CD4-positive, alpha-beta T cell (primary cell): ENCODE data around the gene ITPRIPL1. TPM values are rescaled to one million over a fixed set of nuclear protein-coding genes. Genes with fewer than 3 reads are reported as not detected.
A peak's percentile ranks its signal among the peaks of the same experiment; 100 is the strongest.

Experiments used
- ATAC-seq: fragments of 200-7000 bp; cut with Tn5 transposase; one replicate; pipeline ENCODE4 v1.10.0; 2022; ENCODE audit warnings: mild to moderate bottlenecking; ENCODE audit not compliant: poor library complexity
- CTCF ChIA-PET: fragments of 350-600 bp; sonication (Branson Sonifier 250); formaldehyde crosslinking; loops from one replicate; lab custom pipeline; 2021; ENCODE audit warnings: antibody characterized with exemption, inconsistent platforms; lab: Charles Lee
- POLR2A ChIA-PET: fragments of 350-600 bp; sonication (Branson Sonifier 250); formaldehyde crosslinking; loops from one replicate; lab custom pipeline; 2021; ENCODE audit warnings: antibody characterized with exemption, inconsistent platforms; lab: Charles Lee
- DNase-seq, 14 experiments: peaks; one replicate each; pipeline ENCODE4 v3.0.0-alpha.2; 2013 to 2020; ENCODE audit warnings: mixed read lengths in 2 of 14
- H3K27ac ChIP-seq, 2 donors: one replicate each; pipeline versions ENCODE4 v1.5.1 to v1.7.0; 2013; ENCODE audit warnings: low read length in 2 of 2, low read depth in 1 of 2, mild to moderate bottlenecking in 1 of 2
- H3K27me3 ChIP-seq, 2 experiments: 1 replicate in 1 of 2; 2 replicates in 1 of 2; pipeline versions ENCODE4 v1.6.1 to v1.7.0; 2013; ENCODE audit warnings: low read length in 2 of 2, control low read depth in 1 of 2, mild to moderate bottlenecking in 1 of 2, moderate library complexity in 1 of 2; ENCODE audit not compliant: insufficient read depth in 2 of 2, control insufficient read depth in 1 of 2
- H3K36me3 ChIP-seq: one replicate; pipeline ENCODE4 v1.6.1; 2013; ENCODE audit warnings: low read length, control low read depth; ENCODE audit not compliant: insufficient read depth
- H3K4me1 ChIP-seq: one replicate; pipeline ENCODE4 v1.6.1; 2013; ENCODE audit warnings: low read length, control low read depth; ENCODE audit not compliant: insufficient read depth
- H3K4me3 ChIP-seq: one replicate; pipeline ENCODE4 v1.5.1; 2013; ENCODE audit warnings: mild to moderate bottlenecking, low read length, moderate library complexity
- H3K9me3 ChIP-seq, 2 experiments: 1 replicate in 1 of 2; 2 replicates in 1 of 2; pipeline versions ENCODE4 v1.6.1 to v1.7.0; 2013; ENCODE audit warnings: low read length in 2 of 2, mild to moderate bottlenecking in 2 of 2, control low read depth in 1 of 2, moderate library complexity in 1 of 2; ENCODE audit not compliant: control insufficient read depth in 1 of 2, insufficient read depth in 1 of 2
- H3K27ac Mint-ChIP-seq: one replicate; pipeline ENCODE4 v1.8.0; 2020; ENCODE audit warnings: mixed read lengths
- H3K27me3 Mint-ChIP-seq: one replicate; pipeline ENCODE4 v1.8.0; 2021; ENCODE audit warnings: mixed read lengths
- H3K36me3 Mint-ChIP-seq: one replicate; pipeline ENCODE4 v1.8.0; 2021; ENCODE audit warnings: low read depth, mixed read lengths
- H3K4me1 Mint-ChIP-seq: one replicate; pipeline ENCODE4 v1.8.0; 2021; ENCODE audit warnings: low read depth, mixed read lengths
- H3K4me3 Mint-ChIP-seq: one replicate; pipeline ENCODE4 v1.8.0; 2020; ENCODE audit warnings: mild to moderate bottlenecking, mixed read lengths
- H3K9me3 Mint-ChIP-seq: one replicate; pipeline ENCODE4 v1.8.0; 2020; ENCODE audit warnings: mixed read lengths
- CTCF ChIP-seq: fragments of 200-600 bp; IDR thresholded peaks from one replicate; pipeline ENCODE4 v1.8.0; 2022; ENCODE audit warnings: antibody characterized with exemption, mild to moderate bottlenecking
- intact Hi-C, 2 experiments: fragments of 100-400 bp; cut with DNase I in 1 of 2; cut with micrococcal nuclease in 1 of 2; formaldehyde crosslinking; loops; one replicate each; pipeline versions ENCODE4 v1.15.1 to v1.9.0; 2023 to 2025; cut with DNase I, micrococcal nuclease
- total RNA-seq, 174 experiments: library from RNA in 2 of 174; stranded (reverse) in 2 of 174; gene quantifications; one replicate each; pipeline ENCODE4 v1.2.3 and lab custom pipeline; 2021 to 2026

ITPRIPL1 gene
- total RNA-seq, 2 experiments from 2014 or later, result 5.1 to 5.7 TPM

DNA sequence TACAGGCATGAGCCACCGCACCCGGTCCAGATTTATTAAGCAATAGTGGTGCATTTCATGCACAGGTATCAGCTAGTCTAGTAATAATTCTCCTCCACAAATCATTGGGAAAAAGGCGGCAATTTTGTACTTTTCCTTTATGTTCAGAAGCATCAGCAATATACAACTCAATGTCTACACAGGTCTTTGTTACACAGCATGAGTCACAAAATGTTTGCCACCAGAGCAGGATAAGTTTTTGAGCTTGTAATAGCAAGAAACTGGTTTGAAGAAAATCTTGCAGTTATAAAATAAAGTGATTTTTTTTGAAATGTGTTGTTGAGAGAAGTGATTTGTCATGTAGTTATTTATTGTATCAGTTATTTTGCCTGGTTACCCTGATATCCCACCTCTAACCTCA is 4.8 kb upstream of the ITPRIPL1 start:
- no peak for TF ChIP-seq CTCF
- Mint-ChIP-seq H3K9me3 (no peaks in the 10 kb centered on the region), H3K27ac (peak overlapping the region; percentile 16), H3K36me3 (no peaks in the 10 kb centered on the region), H3K27me3 (peaks cover 3% of the 10 kb centered on the region), H3K4me1 (peaks cover 46% of the 10 kb centered on the region), H3K4me3 (peak overlapping the region; percentile 84)
- ATAC-seq (no peak), DNase-seq (no peak)
- Histone ChIP-seq H3K4me1 (peaks cover 64% of the 10 kb centered on the region), H3K9me3 (no peaks in the 10 kb centered on the region), H3K27ac (no peak overlapping the region), H3K27me3 (no peaks in the 10 kb centered on the region), H3K4me3 (peak overlapping the region; percentile 92), H3K36me3 (no peaks in the 10 kb centered on the region)
- CTCF ChIA-PET, result interaction anchor here (2.0 to 3.6 kb wide), 2 partner anchors 24 to 87 kb away, joined by 7 to 18 read pairs; no protein-coding TSS in a partner anchor
- POLR2A ChIA-PET, result interaction anchor here (0.7 to 7.1 kb wide), 6 partner anchors 15 to 112 kb away, joined by 3 to 59 read pairs (median 6); partner anchors contain the start of genes NCAPH, SNRNP200 and STARD7
- intact Hi-C loops, result loop anchor here in 1 of 2 experiments (10.0 kb wide), 1 partner anchor 116 kb away; the partner anchor contains the start of gene STARD7

DNA sequence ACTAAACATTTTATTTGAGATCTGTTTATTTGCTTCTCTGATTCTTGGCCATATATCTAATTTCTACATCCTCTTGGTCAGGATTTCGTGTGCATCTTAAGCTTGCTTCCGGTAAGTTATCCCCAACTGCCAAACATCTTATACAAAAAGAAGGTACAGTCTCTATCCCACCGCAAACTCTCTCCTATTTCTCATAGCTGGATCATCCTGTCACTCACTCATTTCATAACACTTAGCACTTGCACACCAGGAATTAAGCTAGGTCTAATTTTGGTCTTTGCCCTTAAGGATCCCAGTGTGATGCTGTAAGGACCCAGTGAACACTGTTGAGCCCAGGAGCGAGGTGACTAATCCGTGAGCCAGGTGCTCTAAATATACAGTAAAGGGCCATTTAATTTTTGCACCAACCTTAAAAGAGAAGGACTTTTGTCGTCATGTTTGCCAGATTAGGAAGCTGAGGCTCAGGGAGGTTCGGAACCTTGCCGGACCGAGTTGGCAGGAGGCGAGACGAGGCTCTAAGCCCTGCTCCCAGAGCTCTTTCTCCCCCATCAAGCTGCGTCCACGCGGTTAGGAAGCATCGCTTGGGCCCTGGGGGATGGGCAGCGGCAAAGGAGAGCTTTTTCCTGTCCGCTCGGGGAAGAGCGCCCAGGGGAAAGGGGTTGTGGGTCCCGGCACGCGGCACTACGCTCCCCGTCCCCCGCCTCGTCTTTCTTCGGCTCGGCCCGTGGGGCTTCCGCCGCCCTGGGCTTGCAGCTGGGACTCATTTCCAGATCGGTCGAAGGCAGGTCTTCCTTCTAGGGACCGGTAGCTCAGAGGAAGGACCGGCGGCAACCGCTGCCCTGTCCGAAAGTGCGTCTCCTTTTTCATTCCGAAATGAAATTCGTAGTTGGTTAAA is 4.1 kb upstream of the ITPRIPL1 start:
- POLR2A ChIA-PET, result interaction anchor here (0.8 to 7.1 kb wide), 10 partner anchors 9 to 217 kb away, joined by 3 to 59 read pairs (median 4); partner anchors contain the start of genes NCAPH, SNRNP200 and STARD7
- peak overlapping the region in 1 of 2 donors; percentile 63 for H3K27ac ChIP-seq
- no peaks in the 10 kb centered on the region for H3K27me3 ChIP-seq
- intact Hi-C loops, result loop anchor here (1.0 to 10.0 kb wide), 2 partner anchors 16 to 116 kb away; partner anchors contain the start of genes SNRNP200 (in 1 of the 2) and STARD7 (in 1 of the 2)
- CTCF ChIA-PET, result interaction anchor here (0.9 to 3.6 kb wide), 4 partner anchors 16 to 211 kb away, joined by 4 to 18 read pairs (median 6); partner anchors contain the start of gene SNRNP200
- H3K36me3 ChIP-seq, result no peaks in the 10 kb centered on the region
- peak overlapping the region; percentile 92 for H3K4me3 ChIP-seq
- no peak for ATAC-seq
- peaks cover 64% of the 10 kb centered on the region for H3K4me1 ChIP-seq
- peak overlapping the region; percentile 84 for H3K4me3 Mint-ChIP-seq
- H3K9me3 ChIP-seq, result no peaks in the 10 kb centered on the region
- no peak for TF ChIP-seq CTCF
- H3K27me3 Mint-ChIP-seq, result peaks cover 3% of the 10 kb centered on the region
- peaks cover 46% of the 10 kb centered on the region for H3K4me1 Mint-ChIP-seq
- peaks cover 6% of the 10 kb centered on the region for H3K36me3 Mint-ChIP-seq
- peak in 6 of 14 experiments; percentile 1 to 50 (median 24) for DNase-seq
- H3K27ac Mint-ChIP-seq, result peak overlapping the region; percentile 16
- no peaks in the 10 kb centered on the region for H3K9me3 Mint-ChIP-seq

DNA sequence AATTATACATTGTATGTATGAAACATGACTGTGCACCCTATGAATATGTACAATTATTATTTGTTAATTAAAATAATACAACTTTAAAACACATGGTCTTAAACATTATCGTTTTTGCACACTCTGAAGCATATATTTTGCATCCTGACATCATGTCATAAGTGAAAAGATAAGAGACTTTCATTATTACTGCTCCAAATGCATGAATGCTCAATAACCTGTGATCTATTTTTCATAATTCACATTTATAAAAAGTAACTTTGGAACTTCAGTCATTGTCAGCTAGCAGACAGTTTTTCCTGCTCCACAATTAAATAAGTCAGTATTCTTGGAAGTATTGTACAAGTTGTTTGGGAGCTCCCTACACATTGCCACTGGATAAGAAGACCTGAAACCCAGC is 1.3 kb upstream of the ITPRIPL1 start:
- intact Hi-C loops, result loop anchor here in 1 of 2 experiments (10.0 kb wide), 1 partner anchor 119 kb away; the partner anchor contains the start of gene STARD7
- Histone ChIP-seq H3K9me3 (no peaks in the 10 kb centered on the region), H3K27ac (no peak overlapping the region), H3K27me3 (no peaks in the 10 kb centered on the region), H3K4me3 (no peak overlapping the region), H3K36me3 (peaks cover 13% of the 10 kb centered on the region), H3K4me1 (peaks cover 58% of the 10 kb centered on the region)
- peaks cover 8% of the 10 kb centered on the region for H3K36me3 Mint-ChIP-seq
- no peaks in the 10 kb centered on the region for H3K9me3 Mint-ChIP-seq
- peaks cover 3% of the 10 kb centered on the region for H3K27me3 Mint-ChIP-seq
- ATAC-seq, result no peak
- H3K4me1 Mint-ChIP-seq, result peaks cover 39% of the 10 kb centered on the region
- peak overlapping the region; percentile 88 for H3K4me3 Mint-ChIP-seq
- ChIA-PET CTCF (no interaction called here), POLR2A (interaction anchor here (3.5 to 7.1 kb wide), 3 partner anchors 11 to 214 kb away, joined by 12 to 59 read pairs (median 32); partner anchors contain the start of genes ARID5A, NCAPH and SNRNP200)
- peak overlapping the region; percentile 83 for H3K27ac Mint-ChIP-seq
- TF ChIP-seq CTCF, result no peak
- DNase-seq, result no peak
